Measurements from ENCODE around the gene ZNF83.

The ZNF83 gene

DNA sequence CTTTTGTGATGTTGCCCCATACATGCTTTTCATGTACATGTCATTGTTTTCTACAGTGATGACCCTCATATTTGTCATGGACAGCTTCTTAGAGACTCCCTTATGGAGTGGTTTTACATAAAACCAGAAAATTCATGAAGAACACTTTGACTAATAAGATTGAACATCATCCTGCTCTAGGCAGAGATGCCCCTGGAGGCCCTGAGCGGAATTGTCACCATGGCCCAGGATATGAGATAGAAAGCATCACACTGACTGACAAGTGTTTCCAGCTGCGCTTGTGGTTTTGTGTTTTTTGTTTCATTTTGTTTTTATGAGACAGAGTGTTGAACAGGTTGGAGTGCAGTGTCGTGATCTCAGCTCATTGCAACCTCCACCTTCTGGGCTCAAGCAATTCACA is 45.9 kb downstream of the ZNF83 start:
- ATAC-seq, result no peak
- TF ChIP-seq ZC3H10 (CRISPR knock-in tag; IDR thresholded peaks at IDR 0.05) (no peak), PATZ1 (CRISPR knock-in tag; IDR thresholded peaks at IDR 0.05; ENCODE audit: borderline replicate concordance) (no peak), SNAI2 (CRISPR knock-in tag; IDR thresholded peaks at IDR 0.05) (no peak), ISL1 (CRISPR knock-in tag; IDR thresholded peaks at IDR 0.05) (no peak), RARB (CRISPR knock-in tag; IDR thresholded peaks at IDR 0.05) (no peak), ARNTL (CRISPR knock-in tag; IDR thresholded peaks at IDR 0.05; ENCODE audit: borderline replicate concordance, low read depth) (no peak), ZFP3 (CRISPR knock-in tag; IDR thresholded peaks at IDR 0.05) (no peak), OSR1 (CRISPR knock-in tag; IDR thresholded peaks at IDR 0.05) (no peak), POU6F1 (CRISPR knock-in tag; IDR thresholded peaks at IDR 0.05; ENCODE audit: borderline replicate concordance, low read depth) (no peak), CSDC2 (CRISPR knock-in tag; IDR thresholded peaks at IDR 0.05) (no peak), GLIS3 (CRISPR knock-in tag; IDR thresholded peaks at IDR 0.05) (no peak), BACH2 (CRISPR knock-in tag; IDR thresholded peaks at IDR 0.05; ENCODE audit: borderline replicate concordance) (no peak), ESRRG (CRISPR knock-in tag; IDR thresholded peaks at IDR 0.05) (no peak)
- TF ChIP-seq, protein P1, sequence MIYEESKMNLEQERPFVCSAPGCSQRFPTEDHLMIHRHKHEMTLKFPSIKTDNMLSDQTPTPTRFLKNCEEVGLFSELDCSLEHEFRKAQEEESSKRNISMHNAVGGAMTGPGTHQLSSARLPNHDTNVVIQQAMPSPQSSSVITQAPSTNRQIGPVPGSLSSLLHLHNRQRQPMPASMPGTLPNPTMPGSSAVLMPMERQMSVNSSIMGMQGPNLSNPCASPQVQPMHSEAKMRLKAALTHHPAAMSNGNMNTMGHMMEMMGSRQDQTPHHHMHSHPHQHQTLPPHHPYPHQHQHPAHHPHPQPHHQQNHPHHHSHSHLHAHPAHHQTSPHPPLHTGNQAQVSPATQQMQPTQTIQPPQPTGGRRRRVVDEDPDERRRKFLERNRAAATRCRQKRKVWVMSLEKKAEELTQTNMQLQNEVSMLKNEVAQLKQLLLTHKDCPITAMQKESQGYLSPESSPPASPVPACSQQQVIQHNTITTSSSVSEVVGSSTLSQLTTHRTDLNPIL (CRISPR knock-in tag; IDR thresholded peaks at IDR 0.05; ENCODE audit: low read depth), result no peak

GRCh38 chr19:52590728-52591127 is 47.4 kb downstream of the ZNF83 start:
- TF ChIP-seq TOX (CRISPR knock-in tag; IDR thresholded peaks at IDR 0.05; ENCODE audit: borderline replicate concordance) (no peak), ZFP3 (CRISPR knock-in tag; IDR thresholded peaks at IDR 0.05) (no peak), ZNF8 (CRISPR knock-in tag; IDR thresholded peaks at IDR 0.05) (no peak), ESRRG (CRISPR knock-in tag; IDR thresholded peaks at IDR 0.05) (no peak), BACH2 (CRISPR knock-in tag; IDR thresholded peaks at IDR 0.05; ENCODE audit: borderline replicate concordance) (no peak), CSDC2 (CRISPR knock-in tag; IDR thresholded peaks at IDR 0.05) (no peak), RARB (CRISPR knock-in tag; IDR thresholded peaks at IDR 0.05) (no peak), POU6F1 (CRISPR knock-in tag; IDR thresholded peaks at IDR 0.05; ENCODE audit: borderline replicate concordance, low read depth) (no peak), GLIS3 (CRISPR knock-in tag; IDR thresholded peaks at IDR 0.05) (no peak), PATZ1 (CRISPR knock-in tag; IDR thresholded peaks at IDR 0.05; ENCODE audit: borderline replicate concordance) (no peak), TCF4 (CRISPR knock-in tag; IDR thresholded peaks at IDR 0.05; ENCODE audit: borderline replicate concordance) (no peak), ZNF565 (CRISPR knock-in tag; conservative IDR thresholded peaks at IDR 0.05; ENCODE audit: low read depth) (no peak), TSHZ2 (CRISPR knock-in tag; IDR thresholded peaks at IDR 0.05) (no peak), ARNTL (CRISPR knock-in tag; IDR thresholded peaks at IDR 0.05; ENCODE audit: borderline replicate concordance, low read depth) (no peak), SNAI2 (CRISPR knock-in tag; IDR thresholded peaks at IDR 0.05) (no peak), ZC3H10 (CRISPR knock-in tag; IDR thresholded peaks at IDR 0.05) (no peak)
- TF ChIP-seq, protein P1 (CRISPR knock-in tag; IDR thresholded peaks at IDR 0.05; ENCODE audit: low read depth), result no peak
- no peak for ATAC-seq
